Measurements from ENCODE around the gene P2RX6. TPM values are rescaled to one million over a fixed set of nuclear protein-coding genes. Genes with fewer than 3 reads are reported as not detected.

Gene P2RX6
- total and polyA plus RNA-seq, 9 of the 15 experiments (the other 6 are each of a cell fraction or from before 2014, with no cell fraction given) = 0.01 to 3.9 (median 1.5) TPM; not detected in 1

DNA sequence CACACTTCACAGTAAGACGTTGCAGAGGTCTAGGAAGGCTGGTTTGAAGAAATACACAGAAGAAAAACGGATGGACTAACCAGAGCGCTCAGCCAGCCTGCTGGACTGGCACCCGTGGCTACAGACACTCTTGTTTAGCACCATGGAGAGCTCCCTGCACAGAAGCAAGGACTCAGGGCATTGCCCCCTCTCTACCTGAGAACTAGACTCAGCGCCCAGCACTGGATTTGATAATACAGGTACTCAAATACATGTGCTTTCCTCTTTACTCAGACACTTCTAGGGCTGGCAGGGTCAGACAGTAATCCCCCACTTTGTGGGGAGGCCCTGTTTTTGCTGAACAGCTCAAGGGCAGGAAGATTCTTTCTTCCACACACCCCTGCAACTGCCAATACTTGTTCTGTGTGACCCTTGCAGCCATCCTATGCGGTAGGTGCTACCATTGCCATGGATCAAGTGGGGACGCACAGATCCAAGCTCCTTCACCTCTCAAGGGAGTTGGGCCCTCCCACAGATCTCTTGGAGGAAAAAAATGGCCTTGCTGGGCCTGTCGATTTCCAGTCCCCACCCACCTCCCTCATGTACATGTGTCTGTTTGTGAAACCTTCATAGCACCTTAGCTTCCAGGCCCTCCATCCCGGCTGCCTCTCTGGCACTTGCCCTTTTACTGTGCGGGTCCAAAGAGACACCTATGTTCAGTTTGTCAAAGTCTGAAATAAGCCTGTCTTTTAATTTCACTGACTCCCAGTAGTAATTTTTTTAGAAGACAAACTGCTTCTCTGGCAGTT is 5.1 kb upstream of the P2RX6 start (continued):
- TF ChIP-seq, protein P1, sequence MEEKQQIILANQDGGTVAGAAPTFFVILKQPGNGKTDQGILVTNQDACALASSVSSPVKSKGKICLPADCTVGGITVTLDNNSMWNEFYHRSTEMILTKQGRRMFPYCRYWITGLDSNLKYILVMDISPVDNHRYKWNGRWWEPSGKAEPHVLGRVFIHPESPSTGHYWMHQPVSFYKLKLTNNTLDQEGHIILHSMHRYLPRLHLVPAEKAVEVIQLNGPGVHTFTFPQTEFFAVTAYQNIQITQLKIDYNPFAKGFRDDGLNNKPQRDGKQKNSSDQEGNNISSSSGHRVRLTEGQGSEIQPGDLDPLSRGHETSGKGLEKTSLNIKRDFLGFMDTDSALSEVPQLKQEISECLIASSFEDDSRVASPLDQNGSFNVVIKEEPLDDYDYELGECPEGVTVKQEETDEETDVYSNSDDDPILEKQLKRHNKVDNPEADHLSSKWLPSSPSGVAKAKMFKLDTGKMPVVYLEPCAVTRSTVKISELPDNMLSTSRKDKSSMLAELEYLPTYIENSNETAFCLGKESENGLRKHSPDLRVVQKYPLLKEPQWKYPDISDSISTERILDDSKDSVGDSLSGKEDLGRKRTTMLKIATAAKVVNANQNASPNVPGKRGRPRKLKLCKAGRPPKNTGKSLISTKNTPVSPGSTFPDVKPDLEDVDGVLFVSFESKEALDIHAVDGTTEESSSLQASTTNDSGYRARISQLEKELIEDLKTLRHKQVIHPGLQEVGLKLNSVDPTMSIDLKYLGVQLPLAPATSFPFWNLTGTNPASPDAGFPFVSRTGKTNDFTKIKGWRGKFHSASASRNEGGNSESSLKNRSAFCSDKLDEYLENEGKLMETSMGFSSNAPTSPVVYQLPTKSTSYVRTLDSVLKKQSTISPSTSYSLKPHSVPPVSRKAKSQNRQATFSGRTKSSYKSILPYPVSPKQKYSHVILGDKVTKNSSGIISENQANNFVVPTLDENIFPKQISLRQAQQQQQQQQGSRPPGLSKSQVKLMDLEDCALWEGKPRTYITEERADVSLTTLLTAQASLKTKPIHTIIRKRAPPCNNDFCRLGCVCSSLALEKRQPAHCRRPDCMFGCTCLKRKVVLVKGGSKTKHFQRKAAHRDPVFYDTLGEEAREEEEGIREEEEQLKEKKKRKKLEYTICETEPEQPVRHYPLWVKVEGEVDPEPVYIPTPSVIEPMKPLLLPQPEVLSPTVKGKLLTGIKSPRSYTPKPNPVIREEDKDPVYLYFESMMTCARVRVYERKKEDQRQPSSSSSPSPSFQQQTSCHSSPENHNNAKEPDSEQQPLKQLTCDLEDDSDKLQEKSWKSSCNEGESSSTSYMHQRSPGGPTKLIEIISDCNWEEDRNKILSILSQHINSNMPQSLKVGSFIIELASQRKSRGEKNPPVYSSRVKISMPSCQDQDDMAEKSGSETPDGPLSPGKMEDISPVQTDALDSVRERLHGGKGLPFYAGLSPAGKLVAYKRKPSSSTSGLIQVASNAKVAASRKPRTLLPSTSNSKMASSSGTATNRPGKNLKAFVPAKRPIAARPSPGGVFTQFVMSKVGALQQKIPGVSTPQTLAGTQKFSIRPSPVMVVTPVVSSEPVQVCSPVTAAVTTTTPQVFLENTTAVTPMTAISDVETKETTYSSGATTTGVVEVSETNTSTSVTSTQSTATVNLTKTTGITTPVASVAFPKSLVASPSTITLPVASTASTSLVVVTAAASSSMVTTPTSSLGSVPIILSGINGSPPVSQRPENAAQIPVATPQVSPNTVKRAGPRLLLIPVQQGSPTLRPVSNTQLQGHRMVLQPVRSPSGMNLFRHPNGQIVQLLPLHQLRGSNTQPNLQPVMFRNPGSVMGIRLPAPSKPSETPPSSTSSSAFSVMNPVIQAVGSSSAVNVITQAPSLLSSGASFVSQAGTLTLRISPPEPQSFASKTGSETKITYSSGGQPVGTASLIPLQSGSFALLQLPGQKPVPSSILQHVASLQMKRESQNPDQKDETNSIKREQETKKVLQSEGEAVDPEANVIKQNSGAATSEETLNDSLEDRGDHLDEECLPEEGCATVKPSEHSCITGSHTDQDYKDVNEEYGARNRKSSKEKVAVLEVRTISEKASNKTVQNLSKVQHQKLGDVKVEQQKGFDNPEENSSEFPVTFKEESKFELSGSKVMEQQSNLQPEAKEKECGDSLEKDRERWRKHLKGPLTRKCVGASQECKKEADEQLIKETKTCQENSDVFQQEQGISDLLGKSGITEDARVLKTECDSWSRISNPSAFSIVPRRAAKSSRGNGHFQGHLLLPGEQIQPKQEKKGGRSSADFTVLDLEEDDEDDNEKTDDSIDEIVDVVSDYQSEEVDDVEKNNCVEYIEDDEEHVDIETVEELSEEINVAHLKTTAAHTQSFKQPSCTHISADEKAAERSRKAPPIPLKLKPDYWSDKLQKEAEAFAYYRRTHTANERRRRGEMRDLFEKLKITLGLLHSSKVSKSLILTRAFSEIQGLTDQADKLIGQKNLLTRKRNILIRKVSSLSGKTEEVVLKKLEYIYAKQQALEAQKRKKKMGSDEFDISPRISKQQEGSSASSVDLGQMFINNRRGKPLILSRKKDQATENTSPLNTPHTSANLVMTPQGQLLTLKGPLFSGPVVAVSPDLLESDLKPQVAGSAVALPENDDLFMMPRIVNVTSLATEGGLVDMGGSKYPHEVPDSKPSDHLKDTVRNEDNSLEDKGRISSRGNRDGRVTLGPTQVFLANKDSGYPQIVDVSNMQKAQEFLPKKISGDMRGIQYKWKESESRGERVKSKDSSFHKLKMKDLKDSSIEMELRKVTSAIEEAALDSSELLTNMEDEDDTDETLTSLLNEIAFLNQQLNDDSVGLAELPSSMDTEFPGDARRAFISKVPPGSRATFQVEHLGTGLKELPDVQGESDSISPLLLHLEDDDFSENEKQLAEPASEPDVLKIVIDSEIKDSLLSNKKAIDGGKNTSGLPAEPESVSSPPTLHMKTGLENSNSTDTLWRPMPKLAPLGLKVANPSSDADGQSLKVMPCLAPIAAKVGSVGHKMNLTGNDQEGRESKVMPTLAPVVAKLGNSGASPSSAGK (IDR thresholded peaks at IDR 0.05) = no peak
- TF ChIP-seq, protein P2, sequence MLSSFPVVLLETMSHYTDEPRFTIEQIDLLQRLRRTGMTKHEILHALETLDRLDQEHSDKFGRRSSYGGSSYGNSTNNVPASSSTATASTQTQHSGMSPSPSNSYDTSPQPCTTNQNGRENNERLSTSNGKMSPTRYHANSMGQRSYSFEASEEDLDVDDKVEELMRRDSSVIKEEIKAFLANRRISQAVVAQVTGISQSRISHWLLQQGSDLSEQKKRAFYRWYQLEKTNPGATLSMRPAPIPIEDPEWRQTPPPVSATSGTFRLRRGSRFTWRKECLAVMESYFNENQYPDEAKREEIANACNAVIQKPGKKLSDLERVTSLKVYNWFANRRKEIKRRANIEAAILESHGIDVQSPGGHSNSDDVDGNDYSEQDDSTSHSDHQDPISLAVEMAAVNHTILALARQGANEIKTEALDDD (IDR thresholded peaks at IDR 0.05) = no peak
- no peak for TF ChIP-seq ARID2 (IDR thresholded peaks at IDR 0.05)
- no peak for TF ChIP-seq KDM5B (IDR thresholded peaks at IDR 0.05; ENCODE audit: insufficient replicate concordance, low read depth, low read length)
- TF ChIP-seq SPI1 (IDR thresholded peaks at IDR 0.05; ENCODE audit: borderline replicate concordance, low read depth, low read length) = no peak
- TF ChIP-seq ZNF644 (tag; IDR thresholded peaks at IDR 0.05; ENCODE audit: low read depth) = no peak
- no peak for TF ChIP-seq NRF1 (conservative IDR thresholded peaks at IDR 0.05 in 1 of 2, IDR thresholded peaks at IDR 0.05 in 1 of 2)
- TF ChIP-seq BDP1 (IDR thresholded peaks at IDR 0.05; ENCODE audit: insufficient read depth, insufficient read length) = no peak
- no peak for TF ChIP-seq FOXK2 (conservative IDR thresholded peaks at IDR 0.05 in 1 of 2, IDR thresholded peaks at IDR 0.05 in 1 of 2; ENCODE audit: low read depth in 2 of 2)
- no peak for TF ChIP-seq THRAP3 (IDR thresholded peaks at IDR 0.05; ENCODE audit: borderline replicate concordance)
- no peak for TF ChIP-seq RBM22 (IDR thresholded peaks at IDR 0.05; ENCODE audit: low read depth, low read length, poor library complexity, severe bottlenecking)
- TF ChIP-seq KAT8 (IDR thresholded peaks at IDR 0.05; ENCODE audit: low read depth) = no peak
- no peak for TF ChIP-seq CBX1 (IDR thresholded peaks at IDR 0.05; ENCODE audit: low read depth)
- TF ChIP-seq RHOXF2B (CRISPR knock-in tag; conservative IDR thresholded peaks at IDR 0.05) = no peak
- TF ChIP-seq ZKSCAN3 (CRISPR knock-in tag; IDR thresholded peaks at IDR 0.05) = no peak
- TF ChIP-seq ZNF347 (CRISPR knock-in tag; IDR thresholded peaks at IDR 0.05; ENCODE audit: low read depth) = no peak

Data from K562 (cell line).